Lung (tissue), 12 donors: ENCODE data around the gene HLA-DMA. TPM values are rescaled to one million over a fixed set of nuclear protein-coding genes. Genes with fewer than 3 reads are reported as not detected.

Experiments
- ATAC-seq: fragments of 200-7000 bp; cut with Tn5 transposase; one replicate; pipeline ENCODE4 v1.9.1; 2020; ENCODE audit warnings: moderate number of reproducible peaks; ENCODE audit not compliant: insufficient read depth, low FRiP score
- DNase-seq, 3 donors: peaks; one replicate each; pipeline ENCODE4 v3.0.0-alpha.2; 2013 to 2017
- H3K27ac ChIP-seq, 2 donors: one replicate each; pipeline ENCODE4 v1.5.1; 2013; ENCODE audit warnings: mild to moderate bottlenecking in 2 of 2, moderate library complexity in 2 of 2, control low read depth in 1 of 2, inconsistent platforms in 1 of 2, low read depth in 1 of 2, low read length in 1 of 2
- H3K27me3 ChIP-seq, 3 donors: one replicate each; pipeline ENCODE4 v1.5.1; 2013; ENCODE audit warnings: low read length in 2 of 3; ENCODE audit not compliant: control insufficient read depth in 3 of 3, insufficient read depth in 3 of 3
- H3K36me3 ChIP-seq, 4 donors: one replicate each; pipeline ENCODE4 v1.5.1; 2013; ENCODE audit warnings: low read length in 4 of 4, mild to moderate bottlenecking in 1 of 4, moderate library complexity in 1 of 4; ENCODE audit not compliant: control insufficient read depth in 4 of 4, insufficient read depth in 4 of 4
- H3K4me1 ChIP-seq, 5 donors: one replicate each; pipeline ENCODE4 v1.5.1; 2013; ENCODE audit warnings: low read length in 5 of 5, mild to moderate bottlenecking in 2 of 5, moderate library complexity in 1 of 5; ENCODE audit not compliant: control insufficient read depth in 5 of 5, insufficient read depth in 5 of 5
- H3K4me3 ChIP-seq: one replicate; pipeline ENCODE4 v1.5.1; 2013; ENCODE audit warnings: mild to moderate bottlenecking, control low read depth, moderate library complexity
- H3K9ac ChIP-seq, 2 donors: one replicate each; pipeline ENCODE4 v1.5.1; 2013; ENCODE audit warnings: low read length in 2 of 2, control low read depth in 1 of 2; ENCODE audit not compliant: insufficient read depth in 1 of 2
- H3K9me3 ChIP-seq, 4 donors: one replicate each; pipeline ENCODE4 v1.5.1; 2013; ENCODE audit warnings: low read length in 3 of 4, mild to moderate bottlenecking in 1 of 4, moderate library complexity in 1 of 4; ENCODE audit not compliant: control insufficient read depth in 4 of 4, insufficient read depth in 3 of 4
- WGBS, 2 donors: extraction: QIAGEN DNeasy Blood & Tissue Kit; methylation state at CpG; one replicate each; pipeline ENCODE4 v1.1.7; 2013; 5-methylcytosine and 5-hydroxymethylcytosine counted together
- polyA plus RNA-seq, 2 donors: library from polyadenylated mRNA; stranded (reverse); fragments of 200-250 nt; gene quantifications; one replicate each; pipeline ENCODE4 v1.2.1, GENCODE V29; 2013
- total RNA-seq, 2 donors: library from RNA; depleted of rRNA in 1 of 2; stranded (reverse); fragments of >200 nt in 1 of 2; gene quantifications; one replicate each; pipeline ENCODE4 v1.2.1, GENCODE V29; 2014 to 2021
- TF ChIP-seq, protein P1 (sequence below): IDR thresholded peaks from 2 replicates; pipeline ENCODE4 v1.5.1; 2012; ENCODE audit warnings: mild to moderate bottlenecking; ENCODE audit errors: control extremely low read depth, extremely low read depth
- donor health status: control.
- donor health status: control.
- donor health status: Bipolar disorder and iron deficiency.
- donor health status: healthy.
- donor health status: DM: yes; HTN: yes; CAD: no.

Gene HLA-DMA
- total and polyA plus RNA-seq, 4 donors: 76.8 to 240 (median 118) TPM

- TF ChIP-seq, protein P1, sequence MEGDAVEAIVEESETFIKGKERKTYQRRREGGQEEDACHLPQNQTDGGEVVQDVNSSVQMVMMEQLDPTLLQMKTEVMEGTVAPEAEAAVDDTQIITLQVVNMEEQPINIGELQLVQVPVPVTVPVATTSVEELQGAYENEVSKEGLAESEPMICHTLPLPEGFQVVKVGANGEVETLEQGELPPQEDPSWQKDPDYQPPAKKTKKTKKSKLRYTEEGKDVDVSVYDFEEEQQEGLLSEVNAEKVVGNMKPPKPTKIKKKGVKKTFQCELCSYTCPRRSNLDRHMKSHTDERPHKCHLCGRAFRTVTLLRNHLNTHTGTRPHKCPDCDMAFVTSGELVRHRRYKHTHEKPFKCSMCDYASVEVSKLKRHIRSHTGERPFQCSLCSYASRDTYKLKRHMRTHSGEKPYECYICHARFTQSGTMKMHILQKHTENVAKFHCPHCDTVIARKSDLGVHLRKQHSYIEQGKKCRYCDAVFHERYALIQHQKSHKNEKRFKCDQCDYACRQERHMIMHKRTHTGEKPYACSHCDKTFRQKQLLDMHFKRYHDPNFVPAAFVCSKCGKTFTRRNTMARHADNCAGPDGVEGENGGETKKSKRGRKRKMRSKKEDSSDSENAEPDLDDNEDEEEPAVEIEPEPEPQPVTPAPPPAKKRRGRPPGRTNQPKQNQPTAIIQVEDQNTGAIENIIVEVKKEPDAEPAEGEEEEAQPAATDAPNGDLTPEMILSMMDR: no peak
- Histone ChIP-seq H3K27ac (no peak overlapping the region), H3K27me3 (no peaks in the 10 kb centered on the region), H3K36me3 (peaks cover 62 to 84% (median 71%) of the 10 kb centered on the region in 4 donors), H3K4me3 (no peak overlapping the region), H3K4me1 (peaks cover 0 to 22% (median 5%) of the 10 kb centered on the region in 5 donors), H3K9ac (no peak overlapping the region), H3K9me3 (no peaks in the 10 kb centered on the region)
- no peak for DNase-seq
- ATAC-seq: no peak
- WGBS, 2 donors: 75 to 82% methylated on average over 10 of the region's 10 CpGs
These were observed 24.5 kb upstream of the HLA-DMA start for GRCh38 chr6:32977272-32977952.

DNA sequence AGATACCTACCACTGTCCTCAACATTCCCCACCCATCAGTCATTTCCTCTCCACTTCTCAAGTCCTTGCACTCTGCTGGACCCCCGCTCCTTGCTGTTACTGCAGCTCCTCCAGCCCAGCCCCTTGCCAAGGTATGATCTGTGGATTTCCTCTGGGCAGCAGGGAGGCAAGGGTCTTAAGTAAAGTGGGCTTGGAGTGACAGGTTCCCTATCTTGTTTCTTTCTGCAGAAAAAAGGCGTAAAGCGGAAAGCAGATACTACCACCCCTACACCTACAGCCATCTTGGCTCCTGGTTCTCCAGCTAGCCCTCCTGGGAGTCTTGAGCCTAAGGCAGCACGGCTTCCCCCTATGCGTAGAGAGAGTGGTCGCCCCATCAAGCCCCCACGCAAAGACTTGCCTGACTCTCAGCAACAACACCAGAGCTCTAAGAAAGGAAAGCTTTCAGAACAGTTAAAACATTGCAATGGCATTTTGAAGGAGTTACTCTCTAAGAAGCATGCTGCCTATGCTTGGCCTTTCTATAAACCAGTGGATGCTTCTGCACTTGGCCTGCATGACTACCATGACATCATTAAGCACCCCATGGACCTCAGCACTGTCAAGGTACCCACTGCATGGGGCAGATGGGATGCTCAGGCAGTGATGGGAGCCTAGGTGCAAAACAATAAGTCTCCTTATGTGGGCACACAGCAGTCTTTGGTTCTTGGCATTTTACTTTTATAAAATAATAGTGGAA lies 23.6 kb upstream of the HLA-DMA start:
- no peaks in the 10 kb centered on the region for H3K27me3 ChIP-seq
- 86 to 88% methylated on average over 7 of the region's 7 CpGs for WGBS, 2 donors
- ATAC-seq (no peak), DNase-seq (no peak)
- H3K4me1 ChIP-seq: peaks cover 0 to 22% (median 5%) of the 10 kb centered on the region in 5 donors
- no peak overlapping the region for H3K27ac ChIP-seq
- no peak overlapping the region for H3K9ac ChIP-seq
- TF ChIP-seq, protein P1: no peak
- H3K4me3 ChIP-seq: no peak overlapping the region
- H3K9me3 ChIP-seq: no peaks in the 10 kb centered on the region
- peaks cover 61 to 82% (median 69%) of the 10 kb centered on the region in 4 donors for H3K36me3 ChIP-seq

DNA sequence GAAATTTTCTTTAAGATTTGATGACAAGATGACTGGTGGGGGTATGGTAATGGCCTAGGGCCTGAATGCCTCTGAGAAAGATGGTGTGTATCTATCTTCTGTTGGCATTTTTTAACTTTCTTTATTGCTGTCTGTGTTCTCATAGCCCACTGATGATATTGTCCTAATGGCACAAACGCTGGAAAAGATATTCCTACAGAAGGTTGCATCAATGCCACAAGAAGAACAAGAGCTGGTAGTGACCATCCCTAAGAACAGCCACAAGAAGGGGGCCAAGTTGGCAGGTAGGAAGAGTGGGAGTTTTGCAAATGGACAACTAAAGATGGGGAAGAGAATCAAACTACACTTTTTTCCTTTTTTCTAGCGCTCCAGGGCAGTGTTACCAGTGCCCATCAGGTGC lies 23.0 kb upstream of the HLA-DMA start:
- Histone ChIP-seq H3K4me1 (peaks cover 0 to 22% (median 5%) of the 10 kb centered on the region in 5 donors), H3K9ac (no peak overlapping the region), H3K27ac (no peak overlapping the region), H3K9me3 (no peaks in the 10 kb centered on the region), H3K27me3 (no peaks in the 10 kb centered on the region), H3K4me3 (no peak overlapping the region), H3K36me3 (peaks cover 61 to 80% (median 65%) of the 10 kb centered on the region in 4 donors)
- DNase-seq (no peak), ATAC-seq (no peak)
- TF ChIP-seq, protein P1: no peak
- WGBS, 2 donors: 56 to 61% methylated on average over 2 of the region's 2 CpGs
